ENCODE results near the gene HAUS8.
"Not testable (repeated sequence)": the region's sequence is repeated elsewhere in the genome, so short reads cannot be mapped to it uniquely, and the experiment has no call there.

The HAUS8 gene

DNA sequence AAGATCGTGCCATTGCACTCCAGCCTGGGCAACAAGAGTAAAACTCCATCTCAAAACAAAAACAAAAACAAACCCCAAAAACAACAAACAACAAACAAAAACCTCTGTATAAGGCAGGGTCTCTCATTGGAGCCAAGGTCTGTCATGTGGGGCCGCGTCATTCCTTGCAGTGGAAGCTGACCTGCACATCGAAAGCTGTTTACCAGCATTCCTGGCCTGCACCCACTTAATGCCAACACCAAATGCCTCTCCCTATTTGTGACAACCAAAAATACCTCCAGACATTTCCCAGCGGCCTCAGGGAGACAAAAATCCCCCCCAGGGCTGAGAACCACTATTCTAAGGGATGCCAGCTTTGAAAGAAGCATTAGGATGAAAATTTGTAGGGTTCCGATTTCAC lies 49.9 kb downstream of the HAUS8 start:
- peaks cover 46 to 61% of the 10 kb centered on the region in 2 donors for H3K27me3 Mint-ChIP-seq
- H3K4me3 Mint-ChIP-seq: no peak overlapping the region
- DNase-seq: no peak
- no peak overlapping the region for H3K27ac Mint-ChIP-seq
- H3K4me1 Mint-ChIP-seq: peaks cover 16 to 29% of the 10 kb centered on the region in 2 donors
- ATAC-seq (replicated peaks): no peak
- H3K9me3 Mint-ChIP-seq: peaks cover 12 to 27% of the 10 kb centered on the region in 2 donors
- H3K36me3 Mint-ChIP-seq: peaks cover 10 to 16% of the 10 kb centered on the region in 2 donors

DNA sequence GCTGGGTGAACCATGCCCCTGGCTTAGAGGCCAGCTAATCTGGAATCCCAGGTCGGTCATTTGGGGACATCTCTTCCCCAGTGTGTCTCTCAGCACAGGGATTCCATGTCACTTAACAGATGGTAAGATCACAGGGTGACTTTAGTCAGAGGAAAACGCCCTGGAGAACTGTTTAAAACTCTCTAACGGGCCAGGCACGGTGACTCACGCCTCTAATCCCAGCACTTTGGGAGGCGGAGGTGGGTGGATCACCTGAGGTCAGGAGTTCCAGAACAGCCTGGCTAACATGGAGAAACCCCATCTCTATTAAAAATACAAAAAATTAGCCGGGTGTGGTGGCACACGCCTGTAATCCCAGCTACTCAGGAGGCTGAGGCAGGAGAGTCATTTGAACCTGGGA lies 50.3 kb downstream of the HAUS8 start:
- Mint-ChIP-seq H3K9me3 (peaks cover 12 to 27% of the 10 kb centered on the region in 2 donors), H3K27me3 (peaks cover 46 to 61% of the 10 kb centered on the region in 2 donors), H3K36me3 (peaks cover 10 to 16% of the 10 kb centered on the region in 2 donors), H3K4me1 (peaks cover 16 to 29% of the 10 kb centered on the region in 2 donors)
- not testable (repeated sequence) for ATAC-seq (replicated peaks); DNase-seq; H3K4me3 Mint-ChIP-seq; H3K27ac Mint-ChIP-seq

- H3K9me3 Mint-ChIP-seq: peaks cover 12 to 27% of the 10 kb centered on the region in 2 donors
- H3K4me1 Mint-ChIP-seq: peaks cover 16 to 29% of the 10 kb centered on the region in 2 donors
- no peak for ATAC-seq (replicated peaks)
- H3K27ac Mint-ChIP-seq: no peak overlapping the region
- peaks cover 10 to 16% of the 10 kb centered on the region in 2 donors for H3K36me3 Mint-ChIP-seq
- H3K4me3 Mint-ChIP-seq: no peak overlapping the region
- H3K27me3 Mint-ChIP-seq: peaks cover 40 to 52% of the 10 kb centered on the region in 2 donors
- no peak for DNase-seq
These were observed 51.4 kb downstream of the HAUS8 start for GRCh38 chr19:17023805-17024204.

DNA sequence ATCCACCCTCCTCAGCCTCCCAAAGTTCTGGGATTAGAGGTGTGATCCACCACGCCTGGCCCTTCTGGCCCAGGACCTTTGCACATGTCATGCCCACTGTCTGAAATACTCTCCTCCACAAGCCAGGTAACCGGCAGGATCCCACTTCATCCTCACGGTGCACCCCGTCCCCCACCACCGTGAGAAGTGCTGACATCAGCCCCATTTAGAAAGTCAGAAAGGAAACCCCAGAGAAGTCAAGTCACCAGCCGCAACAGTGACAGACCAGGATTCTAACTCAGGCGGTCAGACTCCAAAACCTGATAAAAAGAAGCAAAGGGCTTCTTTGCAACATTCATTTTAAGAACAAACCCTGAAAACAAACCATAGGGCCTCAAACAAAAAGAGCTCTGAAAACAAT lies 52.5 kb downstream of the HAUS8 start:
- Mint-ChIP-seq H3K27me3 (peaks cover 29 to 42% of the 10 kb centered on the region in 2 donors), H3K4me1 (peaks cover 16 to 25% of the 10 kb centered on the region in 2 donors), H3K27ac (no peak overlapping the region), H3K4me3 (no peak overlapping the region), H3K36me3 (peaks cover 10 to 16% of the 10 kb centered on the region in 2 donors), H3K9me3 (peaks cover 12 to 27% of the 10 kb centered on the region in 2 donors)
- ATAC-seq (replicated peaks) (no peak), DNase-seq (no peak)

- H3K27me3 Mint-ChIP-seq: peaks cover 24 to 35% of the 10 kb centered on the region in 2 donors
These were observed 53.3 kb downstream of the HAUS8 start for GRCh38 chr19:17021793-17022590.

GRCh38 chr19:17021328-17021727 lies 53.9 kb downstream of the HAUS8 start:
- peaks cover 9 to 16% of the 10 kb centered on the region in 2 donors for H3K36me3 Mint-ChIP-seq
- H3K27me3 Mint-ChIP-seq: peaks cover 28 to 36% of the 10 kb centered on the region in 2 donors
- peaks cover 12 to 27% of the 10 kb centered on the region in 2 donors for H3K9me3 Mint-ChIP-seq
- peaks cover 14 to 19% of the 10 kb centered on the region in 2 donors for H3K4me1 Mint-ChIP-seq
- DNase-seq (no peak), ATAC-seq (replicated peaks) (peak; percentile 10 to 12)
- no peak overlapping the region for H3K4me3 Mint-ChIP-seq
- no peak overlapping the region for H3K27ac Mint-ChIP-seq

More at GRCh38 chr19:17021793-17022590, 53.3 kb downstream of the HAUS8 start:
- Mint-ChIP-seq H3K36me3 (peaks cover 9 to 16% of the 10 kb centered on the region in 2 donors), H3K4me3 (no peak overlapping the region), H3K9me3 (peaks cover 12 to 27% of the 10 kb centered on the region in 2 donors), H3K4me1 (peaks cover 14 to 19% of the 10 kb centered on the region in 2 donors), H3K27ac (no peak overlapping the region)
- DNase-seq: no peak
- ATAC-seq (replicated peaks): peak; percentile 64 to 66

GRCh38 chr19:17020823-17021222 lies 54.4 kb downstream of the HAUS8 start:
- Mint-ChIP-seq H3K4me1 (peaks cover 10 to 13% of the 10 kb centered on the region in 2 donors), H3K4me3 (no peak overlapping the region), H3K27ac (no peak overlapping the region), H3K27me3 (peaks cover 25 to 35% of the 10 kb centered on the region in 2 donors), H3K9me3 (peaks cover 12 to 27% of the 10 kb centered on the region in 2 donors), H3K36me3 (peaks cover 9 to 16% of the 10 kb centered on the region in 2 donors)
- DNase-seq (no peak), ATAC-seq (replicated peaks) (peak in 1 of 2 donors; percentile 48)

DNA sequence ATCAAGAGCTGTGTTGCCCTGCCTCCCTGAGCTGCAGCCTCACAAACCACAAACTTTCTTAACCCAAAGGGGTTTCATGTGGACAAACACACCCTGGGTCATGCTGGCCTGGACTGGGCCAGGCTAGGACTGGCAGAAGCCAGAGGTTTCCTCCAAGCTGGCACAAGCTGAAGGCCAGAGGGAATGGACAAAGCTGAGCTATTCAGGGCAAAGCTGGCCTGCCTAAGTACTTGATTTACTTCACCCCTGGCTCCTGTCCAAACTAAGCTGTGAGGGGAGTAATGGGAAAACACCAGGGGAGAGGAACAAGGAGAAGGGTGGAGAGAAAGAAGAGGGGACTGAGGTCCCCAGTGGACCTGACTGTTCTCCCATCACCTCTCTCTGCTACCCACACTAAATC lies 54.9 kb downstream of the HAUS8 start:
- H3K27ac Mint-ChIP-seq: no peak overlapping the region
- peaks cover 26 to 34% of the 10 kb centered on the region in 2 donors for H3K27me3 Mint-ChIP-seq
- peaks cover 8 to 10% of the 10 kb centered on the region in 2 donors for H3K4me1 Mint-ChIP-seq
- ATAC-seq (replicated peaks) (no peak), DNase-seq (no peak)
- peaks cover 9 to 16% of the 10 kb centered on the region in 2 donors for H3K36me3 Mint-ChIP-seq
- no peak overlapping the region for H3K4me3 Mint-ChIP-seq
- peaks cover 12 to 27% of the 10 kb centered on the region in 2 donors for H3K9me3 Mint-ChIP-seq

GRCh38 chr19:17014212-17014861 lies 60.9 kb downstream of the HAUS8 start:
- not testable (repeated sequence) for H3K4me1 Mint-ChIP-seq; ATAC-seq (replicated peaks); DNase-seq; H3K4me3 Mint-ChIP-seq; H3K9me3 Mint-ChIP-seq; H3K36me3 Mint-ChIP-seq; H3K27ac Mint-ChIP-seq
- peaks cover 24 to 32% of the 10 kb centered on the region in 2 donors for H3K27me3 Mint-ChIP-seq

DNA sequence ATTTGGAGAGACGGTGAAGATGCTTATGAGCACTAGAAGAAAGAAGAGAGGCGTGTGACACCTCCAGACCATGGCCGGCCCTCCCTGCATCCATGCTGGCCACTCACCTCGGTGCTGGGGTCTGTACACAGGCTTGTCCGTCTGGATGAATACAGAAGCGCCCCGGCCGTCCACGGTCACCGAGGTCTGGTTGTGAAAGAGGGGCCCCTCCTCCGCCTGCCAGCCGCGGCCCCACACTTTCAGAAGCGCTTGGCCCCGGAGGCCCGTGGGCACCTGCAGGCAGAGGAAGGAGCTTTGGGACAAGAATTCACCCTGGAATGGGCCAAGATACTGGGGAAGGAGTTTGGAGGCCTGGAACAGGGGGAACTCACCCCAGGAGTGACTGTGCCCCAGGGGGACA lies 63.8 kb downstream of the HAUS8 start:
- H3K27me3 Mint-ChIP-seq: peaks cover 25 to 34% of the 10 kb centered on the region in 2 donors
- no peaks in the 10 kb centered on the region for H3K4me1 Mint-ChIP-seq
- H3K4me3 Mint-ChIP-seq: no peak overlapping the region
- DNase-seq: no peak
- H3K36me3 Mint-ChIP-seq: no peaks in the 10 kb centered on the region
- H3K9me3 Mint-ChIP-seq: peaks cover 0 to 4% of the 10 kb centered on the region in 2 donors
- no peak for ATAC-seq (replicated peaks)
- H3K27ac Mint-ChIP-seq: no peak overlapping the region

DNA sequence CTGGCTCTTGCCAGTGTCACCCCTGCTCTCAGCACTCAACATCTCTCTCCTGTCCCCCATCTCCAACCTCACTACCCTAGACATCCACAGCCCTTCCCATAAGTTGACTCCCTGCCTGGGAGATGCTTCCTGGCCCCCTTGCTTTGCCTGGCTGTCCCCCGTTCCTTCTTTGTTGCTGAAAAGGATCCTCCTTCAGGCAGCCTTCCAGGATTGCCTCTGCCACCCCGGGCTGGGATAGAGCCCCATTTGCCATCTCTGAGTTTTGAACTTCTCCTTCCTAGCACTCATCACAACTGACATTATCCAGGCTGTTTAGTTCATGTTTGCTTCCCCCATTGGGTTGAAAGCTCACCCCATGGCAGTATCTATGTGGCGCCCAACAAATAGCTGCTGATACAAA lies 68.7 kb downstream of the HAUS8 start:
- ATAC-seq (replicated peaks): no peak
- Mint-ChIP-seq H3K27me3 (peaks cover 19 to 29% of the 10 kb centered on the region in 2 donors), H3K36me3 (no peaks in the 10 kb centered on the region), H3K4me1 (peaks cover 7 to 9% of the 10 kb centered on the region in 2 donors), H3K27ac (no peak overlapping the region), H3K9me3 (peaks cover 0 to 2% of the 10 kb centered on the region in 2 donors), H3K4me3 (no peak overlapping the region)
- DNase-seq: no peak

DNA sequence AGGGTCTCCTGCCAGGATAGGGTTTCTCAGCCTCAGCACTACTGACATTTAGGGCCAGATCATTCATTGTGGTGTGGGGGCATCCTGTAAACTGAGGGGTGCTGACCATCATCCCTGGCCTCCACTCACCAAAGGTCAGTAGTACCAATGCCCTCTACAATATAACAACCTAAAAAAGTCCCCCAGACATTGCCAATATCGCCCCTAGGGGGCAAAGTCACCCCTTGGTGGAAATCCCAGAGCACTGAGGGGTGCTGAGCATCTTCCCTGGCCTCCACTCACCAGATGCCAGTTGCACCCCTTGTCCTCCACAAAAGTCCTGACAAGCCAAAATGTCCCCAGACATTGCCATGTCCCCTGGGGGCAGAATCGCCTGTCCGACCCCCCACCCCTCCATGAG lies 70.3 kb downstream of the HAUS8 start:
- Mint-ChIP-seq H3K9me3 (peaks cover 0 to 2% of the 10 kb centered on the region in 2 donors), H3K4me1 (peaks cover 12% of the 10 kb centered on the region in 2 donors), H3K4me3 (no peak overlapping the region), H3K36me3 (no peaks in the 10 kb centered on the region), H3K27me3 (peaks cover 21 to 30% of the 10 kb centered on the region in 2 donors), H3K27ac (no peak overlapping the region)
- ATAC-seq (replicated peaks) (no peak), DNase-seq (no peak)

GRCh38 chr19:17004386-17004785 lies 70.9 kb downstream of the HAUS8 start:
- peaks cover 12% of the 10 kb centered on the region in 2 donors for H3K4me1 Mint-ChIP-seq
- H3K9me3 Mint-ChIP-seq: no peaks in the 10 kb centered on the region
- H3K36me3 Mint-ChIP-seq: no peaks in the 10 kb centered on the region
- no peak for ATAC-seq (replicated peaks)
- no peak overlapping the region for H3K4me3 Mint-ChIP-seq
- H3K27ac Mint-ChIP-seq: no peak overlapping the region
- DNase-seq: no peak
- peaks cover 21 to 30% of the 10 kb centered on the region in 2 donors for H3K27me3 Mint-ChIP-seq

DNA sequence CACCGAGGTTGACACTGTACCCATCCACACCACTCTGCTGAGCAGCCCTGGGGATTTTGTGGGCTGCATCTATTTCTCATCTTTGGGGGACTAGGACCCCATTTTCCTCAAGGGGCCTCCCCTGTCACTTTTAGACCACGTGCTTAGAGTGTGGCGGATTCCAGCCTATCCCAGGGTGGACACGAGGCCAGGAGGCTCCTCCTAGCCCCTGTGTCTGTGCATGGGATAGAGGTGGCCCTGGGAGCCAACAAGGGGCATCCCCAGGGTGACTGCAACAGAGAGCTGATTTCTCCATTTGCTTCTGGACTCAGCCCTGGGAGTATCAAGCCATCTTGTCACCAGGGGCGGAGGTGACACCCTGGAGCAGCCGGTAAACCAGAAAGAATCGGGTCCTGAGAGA lies 72.8 kb downstream of the HAUS8 start:
- peaks cover 12% of the 10 kb centered on the region in 2 donors for H3K4me1 Mint-ChIP-seq
- no peak for DNase-seq
- H3K4me3 Mint-ChIP-seq: no peak overlapping the region
- H3K9me3 Mint-ChIP-seq: peaks cover 6 to 7% of the 10 kb centered on the region in 2 donors
- no peak overlapping the region for H3K27ac Mint-ChIP-seq
- ATAC-seq (replicated peaks): peak in 1 of 2 donors; percentile 18
- H3K36me3 Mint-ChIP-seq: peaks cover 5 to 7% of the 10 kb centered on the region in 2 donors
- H3K27me3 Mint-ChIP-seq: peaks cover 25 to 35% of the 10 kb centered on the region in 2 donors
